ENCODE data around the gene C14orf39. TPM values are rescaled to one million over a fixed set of nuclear protein-coding genes. Genes with fewer than 3 reads are reported as not detected.

C14orf39 gene
- total RNA-seq, 6 experiments from 2014 or later, result not detected

DNA sequence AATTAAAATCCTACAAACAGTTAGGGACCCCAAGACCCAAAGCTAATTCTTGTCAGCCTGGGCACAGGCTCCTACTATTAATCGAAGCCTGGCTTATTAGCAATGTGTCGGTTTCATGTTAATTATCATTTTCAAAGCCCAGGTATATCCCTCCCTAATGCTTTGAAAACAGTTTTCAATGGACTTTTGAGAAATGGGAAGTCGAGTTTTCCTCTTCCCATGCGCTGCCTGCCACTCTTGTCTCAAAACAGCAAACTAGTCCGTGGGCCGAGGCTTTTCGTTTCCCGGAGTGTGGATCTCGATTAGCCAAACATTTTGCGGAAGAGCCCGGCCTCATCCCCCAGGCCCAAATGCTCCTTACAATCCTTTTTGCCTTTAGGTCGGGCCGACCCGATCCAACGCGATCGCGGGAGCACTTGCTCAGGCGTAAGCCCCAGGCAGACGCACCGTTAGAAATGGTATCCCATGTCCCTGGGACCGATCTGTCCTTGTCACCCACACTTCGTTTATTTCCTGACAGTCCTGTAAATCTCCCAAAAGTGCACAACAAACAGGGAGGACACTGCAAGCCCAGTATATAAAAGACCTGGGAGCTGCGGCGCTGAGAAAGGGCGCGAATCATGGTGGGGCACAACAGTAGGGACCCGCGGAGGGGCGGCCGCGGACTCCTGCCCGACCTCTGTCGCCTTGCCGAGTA lies 24.5 kb upstream of the C14orf39 start:
- Histone ChIP-seq H3K4me1 (peaks cover 0 to 17% (median 0%) of the 10 kb centered on the region in 4 donors), H3K4me3 (no peak overlapping the region), H3K9me3 (no peaks in the 10 kb centered on the region), H3K27me3 (peaks cover 32 to 76% of the 10 kb centered on the region in 2 donors), H3K27ac (no peak overlapping the region), H3K36me3 (no peaks in the 10 kb centered on the region)
- TF ChIP-seq, protein P1, sequence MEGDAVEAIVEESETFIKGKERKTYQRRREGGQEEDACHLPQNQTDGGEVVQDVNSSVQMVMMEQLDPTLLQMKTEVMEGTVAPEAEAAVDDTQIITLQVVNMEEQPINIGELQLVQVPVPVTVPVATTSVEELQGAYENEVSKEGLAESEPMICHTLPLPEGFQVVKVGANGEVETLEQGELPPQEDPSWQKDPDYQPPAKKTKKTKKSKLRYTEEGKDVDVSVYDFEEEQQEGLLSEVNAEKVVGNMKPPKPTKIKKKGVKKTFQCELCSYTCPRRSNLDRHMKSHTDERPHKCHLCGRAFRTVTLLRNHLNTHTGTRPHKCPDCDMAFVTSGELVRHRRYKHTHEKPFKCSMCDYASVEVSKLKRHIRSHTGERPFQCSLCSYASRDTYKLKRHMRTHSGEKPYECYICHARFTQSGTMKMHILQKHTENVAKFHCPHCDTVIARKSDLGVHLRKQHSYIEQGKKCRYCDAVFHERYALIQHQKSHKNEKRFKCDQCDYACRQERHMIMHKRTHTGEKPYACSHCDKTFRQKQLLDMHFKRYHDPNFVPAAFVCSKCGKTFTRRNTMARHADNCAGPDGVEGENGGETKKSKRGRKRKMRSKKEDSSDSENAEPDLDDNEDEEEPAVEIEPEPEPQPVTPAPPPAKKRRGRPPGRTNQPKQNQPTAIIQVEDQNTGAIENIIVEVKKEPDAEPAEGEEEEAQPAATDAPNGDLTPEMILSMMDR (IDR thresholded peaks at IDR 0.05), result no peak
- TF ChIP-seq POLR2A (IDR thresholded peaks at IDR 0.05), result no peak
- ATAC-seq (no peak), DNase-seq (no peak)
- intact Hi-C loops (cut with DNase I), result no loop called here
- 2% methylated on average over 11 of the region's 35 CpGs for WGBS (ENCODE audit: insufficient coverage, low coverage, low lambda C conversion rate, missing lambda C conversion rate)

DNA sequence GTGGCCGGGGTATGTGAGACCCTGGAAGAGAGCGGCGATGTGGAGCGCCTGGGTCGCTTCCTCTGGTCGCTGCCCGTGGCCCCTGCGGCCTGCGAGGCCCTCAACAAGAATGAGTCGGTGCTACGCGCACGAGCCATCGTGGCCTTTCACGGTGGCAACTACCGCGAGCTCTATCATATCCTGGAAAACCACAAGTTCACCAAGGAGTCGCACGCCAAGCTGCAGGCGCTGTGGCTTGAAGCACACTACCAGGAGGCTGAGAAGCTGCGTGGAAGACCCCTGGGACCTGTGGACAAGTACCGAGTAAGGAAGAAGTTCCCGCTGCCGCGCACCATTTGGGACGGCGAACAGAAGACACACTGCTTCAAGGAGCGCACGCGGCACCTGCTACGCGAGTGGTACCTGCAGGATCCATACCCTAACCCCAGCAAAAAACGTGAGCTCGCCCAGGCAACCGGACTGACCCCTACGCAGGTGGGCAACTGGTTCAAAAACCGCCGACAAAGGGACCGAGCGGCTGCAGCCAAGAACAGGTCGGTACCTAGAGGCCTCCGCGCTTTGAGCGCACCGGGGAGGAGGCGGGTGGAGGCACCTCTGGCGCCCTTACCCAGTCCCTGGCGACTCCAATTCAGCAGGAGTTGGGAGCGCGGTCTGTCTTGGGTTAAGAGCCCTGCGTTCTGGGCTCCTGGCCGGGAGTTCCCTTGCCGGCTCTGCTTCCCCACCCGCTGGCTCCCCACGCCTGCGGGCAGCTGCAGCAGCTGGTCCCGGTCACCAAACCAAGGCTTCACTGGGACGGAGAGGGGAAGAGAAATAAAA lies 23.8 kb upstream of the C14orf39 start:
- H3K4me3 ChIP-seq, result no peak overlapping the region
- H3K27me3 ChIP-seq, result peaks cover 32 to 71% of the 10 kb centered on the region in 2 donors
- H3K9me3 ChIP-seq, result no peaks in the 10 kb centered on the region
- under 1% methylated on average over 18 of the region's 58 CpGs for WGBS (ENCODE audit: insufficient coverage, low coverage, low lambda C conversion rate, missing lambda C conversion rate)
- no peak for ATAC-seq
- H3K4me1 ChIP-seq, result peaks cover 0 to 13% (median 0%) of the 10 kb centered on the region in 4 donors
- no peaks in the 10 kb centered on the region for H3K36me3 ChIP-seq
- DNase-seq, result no peak
- no peak overlapping the region for H3K27ac ChIP-seq
- TF ChIP-seq, protein P1 (IDR thresholded peaks at IDR 0.05), result no peak
- no peak for TF ChIP-seq POLR2A (IDR thresholded peaks at IDR 0.05)
- intact Hi-C loops (cut with DNase I), result no loop called here

DNA sequence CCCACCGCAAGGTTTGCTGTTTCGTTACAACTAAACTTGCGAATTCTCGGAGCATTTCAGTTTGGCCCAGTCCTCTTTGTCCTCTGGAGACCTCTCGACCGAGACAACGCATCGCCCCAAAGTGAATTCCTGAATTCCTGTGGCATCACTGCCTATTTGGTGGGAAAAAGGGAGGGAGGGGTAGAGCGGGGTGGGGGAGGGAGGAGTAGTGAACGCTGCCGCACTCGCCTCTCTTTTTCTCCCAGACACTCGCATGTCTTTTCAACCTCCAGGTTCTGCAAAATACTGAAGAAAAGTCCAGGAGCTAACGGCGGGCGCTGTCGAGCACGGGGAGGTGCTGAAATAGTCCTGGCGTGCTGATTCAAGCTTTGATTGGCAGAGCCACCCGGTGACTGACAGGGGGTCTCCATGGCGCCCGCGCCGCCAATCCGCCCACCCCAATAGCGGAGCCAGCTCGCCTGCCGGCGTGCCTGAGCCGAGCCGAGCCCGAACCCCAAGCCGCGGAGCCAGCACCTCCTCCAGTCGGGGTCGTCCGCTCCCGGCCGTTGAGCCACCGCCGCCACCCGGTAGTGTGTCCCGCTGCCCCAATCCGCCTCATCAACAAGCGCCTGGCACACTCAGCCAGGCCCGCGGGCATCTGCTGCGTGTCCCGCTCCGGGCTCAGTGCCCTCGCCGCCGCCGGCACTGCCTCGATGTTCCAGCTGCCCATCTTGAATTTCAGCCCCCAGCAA lies 23.0 kb upstream of the C14orf39 start, which contains the start of gene SIX6:
SIX6 (plus strand) TSS at position 440 of the 731 bp plus-strand sequence; CDS start at position 693, 253 bp downstream.
- Histone ChIP-seq H3K9me3 (no peaks in the 10 kb centered on the region), H3K4me1 (peaks cover 0 to 13% (median 0%) of the 10 kb centered on the region in 4 donors), H3K4me3 (no peak within 1 kb of the TSS), H3K36me3 (no peaks in the 10 kb centered on the region), H3K27ac (no peak within 1 kb of the TSS), H3K27me3 (peaks cover 32 to 71% of the 10 kb centered on the region in 2 donors)
- ATAC-seq, result no peak
- WGBS (ENCODE audit: insufficient coverage, low coverage, low lambda C conversion rate, missing lambda C conversion rate), result 5% methylated on average over 6 of the region's 55 CpGs
- intact Hi-C loops (cut with DNase I), result no loop called here
- no peak for DNase-seq
- no peak for TF ChIP-seq POLR2A (IDR thresholded peaks at IDR 0.05)
- TF ChIP-seq, protein P1 (IDR thresholded peaks at IDR 0.05), result no peak

DNA sequence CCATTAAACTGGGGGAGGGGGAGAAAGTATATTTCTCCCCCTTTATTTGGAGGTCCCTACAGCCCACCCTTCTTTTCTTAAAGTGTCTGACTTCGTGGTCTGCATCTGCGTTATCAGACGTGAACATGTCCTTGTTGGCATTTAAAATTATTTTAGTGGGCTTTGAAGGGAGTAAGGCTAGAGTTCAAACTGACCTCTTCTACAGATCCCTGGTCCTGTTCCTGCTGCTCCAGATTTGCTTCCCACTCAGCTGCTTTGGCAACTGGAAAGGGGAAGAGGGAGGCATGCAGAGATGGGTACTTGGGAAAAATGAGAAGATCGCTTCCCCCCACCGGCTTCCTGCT lies 22.5 kb upstream of the C14orf39 start:
- ATAC-seq (no peak), DNase-seq (no peak)
- Histone ChIP-seq H3K27me3 (peaks cover 30 to 70% of the 10 kb centered on the region in 2 donors), H3K36me3 (no peaks in the 10 kb centered on the region), H3K4me3 (no peak overlapping the region), H3K27ac (no peak overlapping the region), H3K4me1 (peaks cover 0 to 13% (median 0%) of the 10 kb centered on the region in 4 donors), H3K9me3 (no peaks in the 10 kb centered on the region)
- no peak for TF ChIP-seq POLR2A (IDR thresholded peaks at IDR 0.05)
- TF ChIP-seq, protein P1 (IDR thresholded peaks at IDR 0.05), result no peak
- intact Hi-C loops (cut with DNase I), result no loop called here
- whole genome bisulfite sequencing (ENCODE audit: insufficient coverage, low coverage, low lambda C conversion rate, missing lambda C conversion rate), result 1% methylated on average over 5 of the region's 5 CpGs
